ENCODE results near the gene KRT7. TPM values are rescaled to one million over a fixed set of nuclear protein-coding genes. Genes with fewer than 3 reads are reported as not detected.
A peak's percentile ranks its signal among the peaks of the same experiment; 100 is the strongest.

The KRT7 gene
- total RNA-seq, 1 donor from 2014 or later: 664 TPM

- Histone ChIP-seq H3K36me3 (no peaks in the 10 kb centered on the region), H3K27me3 (peaks cover 10% of the 10 kb centered on the region), H3K4me1 (peaks cover 14% of the 10 kb centered on the region), H3K4me3 (peak overlapping the region; percentile 49), H3K9me3 (no peaks in the 10 kb centered on the region), H3K27ac (peak overlapping the region; percentile 55)
- ATAC-seq: no peak
- DNase-seq: peak; percentile 68
- TF ChIP-seq CTCF (IDR thresholded peaks at IDR 0.05): no peak
- intact Hi-C loops (cut with DNase I): no loop called here
These were observed 2.1 kb downstream of the KRT7 start for GRCh38 chr12:52235001-52235764.

- Histone ChIP-seq H3K36me3 (no peaks in the 10 kb centered on the region), H3K4me1 (peaks cover 14% of the 10 kb centered on the region), H3K27ac (peak overlapping the region; percentile 55), H3K27me3 (peaks cover 10% of the 10 kb centered on the region), H3K4me3 (no peak overlapping the region), H3K9me3 (no peaks in the 10 kb centered on the region)
- DNase-seq: no peak
- no peak for TF ChIP-seq CTCF (IDR thresholded peaks at IDR 0.05)
- ATAC-seq: peak; percentile 0
- intact Hi-C loops (cut with DNase I): no loop called here
These were observed 2.8 kb downstream of the KRT7 start for GRCh38 chr12:52235822-52236361.

- no peak overlapping the region for H3K4me3 ChIP-seq
- DNase-seq: no peak
- peaks cover 10% of the 10 kb centered on the region for H3K27me3 ChIP-seq
- H3K27ac ChIP-seq: no peak overlapping the region
- no peaks in the 10 kb centered on the region for H3K36me3 ChIP-seq
- no peak for TF ChIP-seq CTCF (IDR thresholded peaks at IDR 0.05)
- H3K4me1 ChIP-seq: peaks cover 14% of the 10 kb centered on the region
- no peaks in the 10 kb centered on the region for H3K9me3 ChIP-seq
- ATAC-seq: no peak
- intact Hi-C loops (cut with DNase I): no loop called here
These were observed 3.5 kb downstream of the KRT7 start for GRCh38 chr12:52236386-52237050.

- H3K27ac ChIP-seq: no peak overlapping the region
- H3K4me3 ChIP-seq: no peak overlapping the region
- H3K9me3 ChIP-seq: no peaks in the 10 kb centered on the region
- H3K36me3 ChIP-seq: no peaks in the 10 kb centered on the region
- intact Hi-C loops (cut with DNase I): no loop called here
- DNase-seq (no peak), ATAC-seq (no peak)
- no peak for TF ChIP-seq CTCF (IDR thresholded peaks at IDR 0.05)
- peaks cover 6% of the 10 kb centered on the region for H3K27me3 ChIP-seq
- peaks cover 10% of the 10 kb centered on the region for H3K4me1 ChIP-seq
These were observed 5.3 kb downstream of the KRT7 start for GRCh38 chr12:52238207-52238840.

GRCh38 chr12:52238916-52239646 lies 6.0 kb downstream of the KRT7 start:
- intact Hi-C loops (cut with DNase I): no loop called here
- TF ChIP-seq CTCF (IDR thresholded peaks at IDR 0.05): no peak
- Histone ChIP-seq H3K27ac (no peak overlapping the region), H3K36me3 (no peaks in the 10 kb centered on the region), H3K4me1 (peaks cover 17% of the 10 kb centered on the region), H3K4me3 (no peak overlapping the region), H3K9me3 (no peaks in the 10 kb centered on the region), H3K27me3 (no peaks in the 10 kb centered on the region)
- ATAC-seq: peak; percentile 20
- DNase-seq: no peak

All from upper lobe of right lung (tissue), 1 donor.